Measurements from ENCODE around the gene GRIN2B.
A peak's percentile ranks its signal among the peaks of the same experiment; 100 is the strongest.

GRIN2B gene

GRCh38 chr12:13981296-13981962, at the start of gene GRIN2B:
Gene GRIN2B (minus strand): TSS chr12:13981602. CDS start chr12:13866208, 115,394 bp downstream.
- peak; percentile 44 for DNase-seq (ENCODE audit: low spot score)

GRCh38 chr12:14026537-14026936, 45.1 kb upstream of the GRIN2B start:
- no peak for DNase-seq (ENCODE audit: low spot score)

GRCh38 chr12:14024591-14024990, 43.2 kb upstream of the GRIN2B start:
- no peak for DNase-seq (ENCODE audit: low spot score)

- DNase-seq (ENCODE audit: low spot score) = no peak
These were observed 36.7 kb upstream of the GRIN2B start for GRCh38 chr12:14018080-14018479.

GRCh38 chr12:14010989-14011388, 29.6 kb upstream of the GRIN2B start:
- no peak for DNase-seq (ENCODE audit: low spot score)

GRCh38 chr12:14007639-14008038, 26.2 kb upstream of the GRIN2B start:
- no peak for DNase-seq (ENCODE audit: low spot score)

GRCh38 chr12:13992585-13992984, 11.2 kb upstream of the GRIN2B start:
- peak; percentile 92 for DNase-seq (ENCODE audit: low spot score)

- DNase-seq (ENCODE audit: low spot score) = peak; percentile 41
These were observed 10.7 kb upstream of the GRIN2B start for GRCh38 chr12:13992106-13992505.

- peak; percentile 73 for DNase-seq (ENCODE audit: low spot score)
These were observed 4.6 kb upstream of the GRIN2B start for GRCh38 chr12:13986031-13986430.

GRCh38 chr12:13981990-13982389, 588 bp upstream of the GRIN2B start:
- peak; percentile 57 for DNase-seq (ENCODE audit: low spot score)

GRCh38 chr12:13980538-13981295, 685 bp downstream of the GRIN2B start:
- peak; percentile 34 for DNase-seq (ENCODE audit: low spot score)

GRCh38 chr12:13979772-13980378, 1.5 kb downstream of the GRIN2B start:
- no peak for DNase-seq (ENCODE audit: low spot score)

- DNase-seq (ENCODE audit: low spot score) = no peak
These were observed 2.5 kb downstream of the GRIN2B start for GRCh38 chr12:13978876-13979275.

- DNase-seq (ENCODE audit: low spot score) = no peak
These were observed 4.5 kb downstream of the GRIN2B start for GRCh38 chr12:13976880-13977279.

- peak; percentile 83 for DNase-seq (ENCODE audit: low spot score)
These were observed 5.3 kb downstream of the GRIN2B start for GRCh38 chr12:13976028-13976584.

- no peak for DNase-seq (ENCODE audit: low spot score)
These were observed 7.4 kb downstream of the GRIN2B start for GRCh38 chr12:13973996-13974395.

GRCh38 chr12:13970803-13971202, 10.6 kb downstream of the GRIN2B start:
- DNase-seq (ENCODE audit: low spot score) = no peak

- no peak for DNase-seq (ENCODE audit: low spot score)
These were observed 13.1 kb downstream of the GRIN2B start for GRCh38 chr12:13968281-13968680.

- no peak for DNase-seq (ENCODE audit: low spot score)
These were observed 16.7 kb downstream of the GRIN2B start for GRCh38 chr12:13964666-13965065.

- DNase-seq (ENCODE audit: low spot score) = no peak
These were observed 18.7 kb downstream of the GRIN2B start for GRCh38 chr12:13962699-13963098.

GRCh38 chr12:13961971-13962370, 19.4 kb downstream of the GRIN2B start:
- DNase-seq (ENCODE audit: low spot score) = no peak

- no peak for DNase-seq (ENCODE audit: low spot score)
These were observed 22.2 kb downstream of the GRIN2B start for GRCh38 chr12:13959131-13959723.
